ENCODE data around the gene PTPRB. TPM values are rescaled to one million over a fixed set of nuclear protein-coding genes. Genes with fewer than 3 reads are reported as not detected.

PTPRB gene
- total RNA-seq, 6 donors from 2014 or later, result 68.8 to 113 (median 80.8) TPM

DNA sequence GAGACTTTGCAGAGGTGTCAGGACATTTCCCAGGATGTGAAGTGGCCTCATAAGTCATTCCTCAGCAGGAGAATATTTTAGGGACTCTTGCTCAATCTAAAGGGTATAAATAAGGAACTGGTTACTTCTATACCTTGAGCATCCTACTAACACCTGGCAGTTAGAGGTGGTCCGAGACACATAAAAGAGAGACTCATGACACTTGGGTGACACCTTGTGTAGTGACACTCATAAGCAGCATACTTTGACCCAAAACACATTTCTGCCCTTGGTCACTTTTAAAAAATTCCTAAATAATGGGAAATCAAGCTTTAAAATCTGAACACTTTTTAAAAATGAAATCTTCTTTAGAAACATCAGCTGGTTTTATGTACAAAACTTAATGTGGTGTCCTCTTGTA is 152.8 kb downstream of the PTPRB start:
- ATAC-seq (ENCODE audit: low FRiP score in 2 of 2), result no peak
- Histone ChIP-seq H3K4me1 (peaks cover 0 to 14% (median 4%) of the 10 kb centered on the region in 4 donors), H3K9me3 (no peaks in the 10 kb centered on the region), H3K27ac (no peak overlapping the region), H3K27me3 (no peaks in the 10 kb centered on the region), H3K4me3 (no peak overlapping the region), H3K36me3 (no peaks in the 10 kb centered on the region)
- WGBS, 2 donors, result 53 to 89% methylated on average over 1 of the region's 1 CpG
- no peak for DNase-seq
- TF ChIP-seq, protein P1, sequence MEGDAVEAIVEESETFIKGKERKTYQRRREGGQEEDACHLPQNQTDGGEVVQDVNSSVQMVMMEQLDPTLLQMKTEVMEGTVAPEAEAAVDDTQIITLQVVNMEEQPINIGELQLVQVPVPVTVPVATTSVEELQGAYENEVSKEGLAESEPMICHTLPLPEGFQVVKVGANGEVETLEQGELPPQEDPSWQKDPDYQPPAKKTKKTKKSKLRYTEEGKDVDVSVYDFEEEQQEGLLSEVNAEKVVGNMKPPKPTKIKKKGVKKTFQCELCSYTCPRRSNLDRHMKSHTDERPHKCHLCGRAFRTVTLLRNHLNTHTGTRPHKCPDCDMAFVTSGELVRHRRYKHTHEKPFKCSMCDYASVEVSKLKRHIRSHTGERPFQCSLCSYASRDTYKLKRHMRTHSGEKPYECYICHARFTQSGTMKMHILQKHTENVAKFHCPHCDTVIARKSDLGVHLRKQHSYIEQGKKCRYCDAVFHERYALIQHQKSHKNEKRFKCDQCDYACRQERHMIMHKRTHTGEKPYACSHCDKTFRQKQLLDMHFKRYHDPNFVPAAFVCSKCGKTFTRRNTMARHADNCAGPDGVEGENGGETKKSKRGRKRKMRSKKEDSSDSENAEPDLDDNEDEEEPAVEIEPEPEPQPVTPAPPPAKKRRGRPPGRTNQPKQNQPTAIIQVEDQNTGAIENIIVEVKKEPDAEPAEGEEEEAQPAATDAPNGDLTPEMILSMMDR (IDR thresholded peaks at IDR 0.05), result no peak
- no peak for TF ChIP-seq POLR2A (IDR thresholded peaks at IDR 0.05)
- no peak for TF ChIP-seq POLR2AphosphoS5 (IDR thresholded peaks at IDR 0.05)
- no peak for TF ChIP-seq EP300 (IDR thresholded peaks at IDR 0.05)

DNA sequence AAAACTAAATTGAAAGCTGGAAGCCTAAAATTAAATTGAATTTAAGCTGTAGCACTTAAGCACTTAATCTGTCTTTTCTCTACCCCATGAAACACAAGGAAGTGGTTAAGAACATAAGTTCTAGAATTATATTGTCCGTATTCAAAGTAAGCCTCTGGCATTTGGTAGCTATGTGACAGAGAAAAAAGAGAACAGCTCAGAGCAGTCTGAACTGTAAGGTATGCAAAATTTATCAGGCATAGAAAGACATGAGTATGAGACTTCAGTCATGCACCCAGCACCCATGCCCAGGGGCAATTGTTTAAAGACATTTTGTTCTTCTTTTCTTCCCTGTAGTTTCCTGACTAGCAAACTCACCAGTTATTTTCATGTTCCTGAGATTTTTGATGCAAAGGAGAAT is 154.5 kb downstream of the PTPRB start:
- Histone ChIP-seq H3K9me3 (no peaks in the 10 kb centered on the region), H3K4me1 (peaks cover 0 to 14% (median 4%) of the 10 kb centered on the region in 4 donors), H3K36me3 (no peaks in the 10 kb centered on the region), H3K27me3 (no peaks in the 10 kb centered on the region), H3K4me3 (no peak overlapping the region), H3K27ac (no peak overlapping the region)
- no peak for TF ChIP-seq POLR2AphosphoS5 (IDR thresholded peaks at IDR 0.05)
- no peak for TF ChIP-seq POLR2A (IDR thresholded peaks at IDR 0.05)
- TF ChIP-seq EP300 (IDR thresholded peaks at IDR 0.05), result no peak
- TF ChIP-seq, protein P1 (IDR thresholded peaks at IDR 0.05), result no peak
- 76 to 92% methylated on average over 1 of the region's 1 CpG for WGBS, 2 donors
- ATAC-seq (ENCODE audit: low FRiP score in 2 of 2) (no peak), DNase-seq (no peak)

DNA sequence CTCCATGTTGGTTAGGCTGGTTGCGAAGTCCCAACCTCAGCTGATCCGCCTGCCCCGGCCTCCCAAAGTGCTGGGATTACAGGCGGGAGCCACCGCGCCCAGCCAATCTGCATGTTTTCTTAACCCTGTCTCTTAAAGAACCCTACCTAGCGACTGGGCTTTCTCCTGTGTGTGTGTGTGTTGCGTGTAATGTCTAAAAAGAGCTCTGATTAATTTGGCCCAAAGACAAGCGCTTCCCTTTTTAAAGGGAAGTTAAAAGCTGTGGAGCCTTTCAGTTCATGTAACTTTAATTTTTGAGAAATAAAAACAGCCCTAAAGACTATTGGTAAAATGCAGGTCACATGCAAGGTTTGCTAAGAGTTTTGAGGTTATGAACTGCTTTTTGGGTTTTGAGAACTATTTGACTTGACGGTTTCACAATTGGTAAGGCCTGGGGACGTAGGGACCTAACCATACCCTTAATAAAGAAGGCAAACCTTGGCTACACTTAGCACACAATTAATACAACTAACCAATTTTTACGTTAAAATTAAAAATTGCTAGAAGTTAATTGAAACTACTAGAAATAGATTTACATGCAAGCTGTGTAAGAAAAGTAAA is 167.9 kb downstream of the PTPRB start:
- H3K9me3 ChIP-seq, result no peaks in the 10 kb centered on the region
- no peak overlapping the region for H3K27ac ChIP-seq
- H3K36me3 ChIP-seq, result no peaks in the 10 kb centered on the region
- peak in 1 of 2 donors; percentile 45 for DNase-seq
- no peaks in the 10 kb centered on the region for H3K4me1 ChIP-seq
- no peak overlapping the region for H3K4me3 ChIP-seq
- no peaks in the 10 kb centered on the region for H3K27me3 ChIP-seq
- TF ChIP-seq POLR2A (IDR thresholded peaks at IDR 0.05), result no peak
- TF ChIP-seq, protein P1 (IDR thresholded peaks at IDR 0.05), result no peak
- no peak for TF ChIP-seq EP300 (IDR thresholded peaks at IDR 0.05)
- TF ChIP-seq POLR2AphosphoS5 (IDR thresholded peaks at IDR 0.05), result no peak
- ATAC-seq (ENCODE audit: low FRiP score in 2 of 2), result no peak
- 90 to 93% methylated on average over 12 of the region's 12 CpGs for WGBS, 2 donors

DNA sequence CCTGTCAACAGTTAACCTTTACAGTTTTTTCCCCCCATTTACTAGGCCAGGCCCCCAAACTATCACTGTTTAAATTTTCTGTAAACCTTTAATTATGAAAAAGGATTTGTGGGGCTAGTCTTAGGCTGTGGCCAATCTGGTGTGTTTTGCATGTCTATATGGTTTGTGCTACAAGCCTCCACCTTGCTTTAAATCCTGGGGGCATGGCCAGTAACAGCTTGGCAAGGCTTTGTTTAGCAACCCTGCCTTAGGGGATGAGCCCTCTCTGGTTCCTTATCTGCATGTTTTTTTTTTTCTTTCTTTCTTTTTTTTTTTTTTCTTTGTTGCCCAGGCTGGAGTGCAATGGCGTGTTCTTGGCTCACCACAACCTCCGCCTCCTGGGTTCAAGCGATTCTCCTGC is 168.5 kb downstream of the PTPRB start:
- DNase-seq (no peak), ATAC-seq (ENCODE audit: low FRiP score in 2 of 2) (no peak)
- WGBS, 2 donors, result 98 to 100% methylated on average over 3 of the region's 3 CpGs
- no peak overlapping the region for H3K4me3 ChIP-seq
- H3K9me3 ChIP-seq, result peaks cover 0 to 6% (median 3%) of the 10 kb centered on the region in 4 donors
- no peaks in the 10 kb centered on the region for H3K27me3 ChIP-seq
- H3K4me1 ChIP-seq, result no peaks in the 10 kb centered on the region
- H3K27ac ChIP-seq, result no peak overlapping the region
- TF ChIP-seq POLR2A (IDR thresholded peaks at IDR 0.05) (no peak), EP300 (IDR thresholded peaks at IDR 0.05) (no peak), POLR2AphosphoS5 (IDR thresholded peaks at IDR 0.05) (no peak)
- TF ChIP-seq, protein P1 (IDR thresholded peaks at IDR 0.05), result no peak
- no peaks in the 10 kb centered on the region for H3K36me3 ChIP-seq
